Fibroblast of villous mesenchyme (primary cell): ENCODE data around the gene HTT. TPM values are rescaled to one million over a fixed set of nuclear protein-coding genes. Genes with fewer than 3 reads are reported as not detected.

ENCODE experiments used
- DNase-seq: peaks from one replicate; pipeline ENCODE4 v3.0.0-alpha.2; 2010; ENCODE audit warnings: low read depth
- H3K4me3 ChIP-seq: 2 replicates; pipeline ENCODE4 v1.5.1; 2011; ENCODE audit warnings: low read depth, mild to moderate bottlenecking, low read length
- total RNA-seq: library from RNA; depleted of rRNA; stranded (reverse); fragments of >200 nt; gene quantifications from 2 replicates; pipeline ENCODE4 v1.2.3, GENCODE V29; 2012
- TF ChIP-seq, protein P1 (sequence below): IDR thresholded peaks from 2 replicates; pipeline ENCODE4 v1.5.1; 2012; ENCODE audit warnings: low read depth, mild to moderate bottlenecking, low read length; ENCODE audit not compliant: insufficient read depth

The HTT gene
- total RNA-seq, 1 donor, result 65.2 TPM

DNA sequence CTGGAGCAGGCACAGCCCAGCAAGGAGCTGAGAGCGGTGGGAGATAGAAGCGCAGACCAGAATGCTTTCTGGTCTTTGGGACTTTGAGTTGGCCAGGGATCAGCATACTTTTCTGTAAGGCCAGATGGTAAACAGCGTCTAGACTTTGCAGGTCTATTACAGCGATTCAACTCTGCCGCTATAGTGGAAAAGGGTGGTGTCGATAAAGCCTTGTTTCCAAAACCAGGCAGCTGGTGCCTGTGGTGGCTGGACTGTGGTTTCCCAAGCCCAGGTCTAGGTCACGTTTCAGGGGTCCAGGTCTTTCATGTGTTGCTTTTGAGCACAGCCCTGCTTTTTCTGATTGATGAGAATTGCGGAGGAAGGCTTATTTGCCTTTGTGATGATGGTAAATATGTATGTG, 40.2 kb upstream of the HTT start:
- DNase-seq, result no peak
- TF ChIP-seq, protein P1, sequence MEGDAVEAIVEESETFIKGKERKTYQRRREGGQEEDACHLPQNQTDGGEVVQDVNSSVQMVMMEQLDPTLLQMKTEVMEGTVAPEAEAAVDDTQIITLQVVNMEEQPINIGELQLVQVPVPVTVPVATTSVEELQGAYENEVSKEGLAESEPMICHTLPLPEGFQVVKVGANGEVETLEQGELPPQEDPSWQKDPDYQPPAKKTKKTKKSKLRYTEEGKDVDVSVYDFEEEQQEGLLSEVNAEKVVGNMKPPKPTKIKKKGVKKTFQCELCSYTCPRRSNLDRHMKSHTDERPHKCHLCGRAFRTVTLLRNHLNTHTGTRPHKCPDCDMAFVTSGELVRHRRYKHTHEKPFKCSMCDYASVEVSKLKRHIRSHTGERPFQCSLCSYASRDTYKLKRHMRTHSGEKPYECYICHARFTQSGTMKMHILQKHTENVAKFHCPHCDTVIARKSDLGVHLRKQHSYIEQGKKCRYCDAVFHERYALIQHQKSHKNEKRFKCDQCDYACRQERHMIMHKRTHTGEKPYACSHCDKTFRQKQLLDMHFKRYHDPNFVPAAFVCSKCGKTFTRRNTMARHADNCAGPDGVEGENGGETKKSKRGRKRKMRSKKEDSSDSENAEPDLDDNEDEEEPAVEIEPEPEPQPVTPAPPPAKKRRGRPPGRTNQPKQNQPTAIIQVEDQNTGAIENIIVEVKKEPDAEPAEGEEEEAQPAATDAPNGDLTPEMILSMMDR, result no peak

DNA sequence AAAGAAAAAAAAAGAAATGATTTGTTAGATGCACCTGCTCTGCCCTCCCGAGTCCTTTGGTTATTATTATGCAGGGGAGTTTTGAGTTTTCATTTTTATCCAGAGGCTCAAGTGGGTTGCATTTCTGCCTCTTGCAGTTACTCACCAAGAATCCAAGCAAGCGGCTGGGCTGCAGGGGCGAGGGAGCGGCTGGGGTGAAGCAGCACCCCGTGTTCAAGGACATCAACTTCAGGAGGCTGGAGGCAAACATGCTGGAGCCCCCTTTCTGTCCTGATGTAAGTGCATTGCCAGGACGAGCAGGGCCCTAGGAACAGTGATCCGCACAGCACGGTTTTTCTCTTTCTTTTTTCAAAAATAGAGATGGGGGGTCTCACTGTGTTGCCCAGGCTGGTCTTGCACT, 39.2 kb upstream of the HTT start:
- TF ChIP-seq, protein P1, result no peak
- no peak for DNase-seq
- H3K4me3 ChIP-seq, result no peak overlapping the region

More for the DNA sequence above, 40.2 kb upstream of the HTT start:
- no peak overlapping the region for H3K4me3 ChIP-seq

DNA sequence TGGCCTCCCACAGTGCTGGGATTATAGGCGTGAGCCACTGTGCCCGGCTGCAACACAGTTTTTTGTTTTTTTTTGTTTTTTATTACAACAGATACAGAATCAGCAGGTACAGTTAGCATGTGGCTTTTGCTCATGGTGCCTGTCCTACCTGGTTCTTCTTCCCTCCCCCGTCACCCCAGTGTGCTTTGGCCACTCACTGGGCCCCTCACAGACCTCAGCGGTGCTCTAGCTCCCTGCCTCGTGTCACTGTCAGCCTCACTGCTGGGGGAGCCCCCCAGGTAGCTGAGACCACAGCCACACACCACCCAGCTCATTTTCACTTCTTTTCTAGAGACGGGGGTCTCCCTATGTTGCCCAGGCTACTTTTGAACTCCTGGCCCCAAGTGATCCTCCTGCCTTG, 38.8 kb upstream of the HTT start:
- TF ChIP-seq, protein P1, result no peak
- no peak overlapping the region for H3K4me3 ChIP-seq
- DNase-seq, result no peak

DNA sequence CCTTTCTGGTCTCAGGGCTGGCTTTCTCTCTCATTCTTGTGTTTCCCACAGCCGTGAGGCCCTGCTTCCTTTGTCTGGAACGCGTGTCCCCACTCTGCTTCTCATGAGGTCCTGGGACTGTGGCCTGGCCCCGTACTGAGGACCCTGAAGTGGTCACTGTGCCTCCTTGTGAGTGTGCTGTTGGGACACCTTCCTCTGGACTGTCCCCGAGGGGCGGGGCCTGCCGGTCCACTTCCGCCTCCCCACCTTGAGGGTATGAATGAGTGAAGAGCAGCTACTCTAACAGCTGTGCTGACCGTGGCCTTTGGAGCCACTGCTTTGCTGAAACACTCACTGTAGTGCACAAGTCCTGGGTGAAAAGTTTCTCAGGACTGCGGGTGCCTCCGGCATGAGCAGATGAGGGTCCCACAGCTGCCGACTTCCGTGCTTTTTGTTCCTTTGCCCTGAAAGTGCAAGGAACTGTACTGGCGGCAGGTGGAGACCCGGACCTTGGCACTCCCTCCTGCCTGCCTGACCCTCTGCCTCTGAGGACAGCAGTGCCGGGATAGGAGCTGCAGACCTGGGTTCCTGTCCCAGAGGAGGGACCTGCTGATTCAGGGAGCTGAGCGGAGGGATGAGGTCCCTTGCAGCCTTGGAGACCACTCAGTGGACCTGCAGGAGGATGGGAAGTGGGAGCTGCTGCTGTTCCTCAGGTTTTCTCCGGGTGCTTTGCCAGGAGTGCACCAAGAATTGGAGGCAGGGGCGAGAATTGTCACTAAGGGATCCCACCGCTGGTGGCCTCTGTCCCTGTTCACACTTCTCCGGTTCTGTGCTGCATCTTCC, 38.1 kb upstream of the HTT start:
- no peak overlapping the region for H3K4me3 ChIP-seq
- no peak for DNase-seq

DNA sequence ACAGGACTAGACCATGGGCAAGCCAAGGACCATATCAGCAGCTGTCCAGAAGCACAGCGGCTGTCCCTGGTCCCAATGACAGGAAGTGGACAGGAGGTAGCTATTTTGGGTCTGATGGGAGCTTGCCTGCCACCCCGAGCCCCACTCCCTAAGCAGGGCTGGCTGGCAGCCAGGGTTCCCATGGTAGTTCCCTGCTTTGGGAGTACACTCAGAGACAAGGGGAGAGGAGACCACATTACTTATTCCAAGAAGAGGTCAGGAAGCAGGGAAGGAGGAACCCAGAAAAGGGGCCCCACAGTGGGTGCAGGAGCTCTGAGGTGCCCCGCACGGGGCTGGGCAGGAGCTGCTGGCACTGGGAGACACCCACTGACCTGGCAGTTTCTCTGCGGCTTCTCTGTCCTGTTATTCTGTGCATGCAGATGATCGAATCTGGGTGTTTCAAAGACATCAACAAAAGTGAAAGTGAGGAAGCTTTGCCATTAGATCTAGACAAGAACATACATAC, 36.5 kb upstream of the HTT start:
- DNase-seq, result peak; percentile 17
- H3K4me3 ChIP-seq, result peak overlapping the region; percentile 18
- TF ChIP-seq, protein P1, result no peak

More for the DNA sequence above, 38.1 kb upstream of the HTT start:
- TF ChIP-seq, protein P1, result no peak

DNA sequence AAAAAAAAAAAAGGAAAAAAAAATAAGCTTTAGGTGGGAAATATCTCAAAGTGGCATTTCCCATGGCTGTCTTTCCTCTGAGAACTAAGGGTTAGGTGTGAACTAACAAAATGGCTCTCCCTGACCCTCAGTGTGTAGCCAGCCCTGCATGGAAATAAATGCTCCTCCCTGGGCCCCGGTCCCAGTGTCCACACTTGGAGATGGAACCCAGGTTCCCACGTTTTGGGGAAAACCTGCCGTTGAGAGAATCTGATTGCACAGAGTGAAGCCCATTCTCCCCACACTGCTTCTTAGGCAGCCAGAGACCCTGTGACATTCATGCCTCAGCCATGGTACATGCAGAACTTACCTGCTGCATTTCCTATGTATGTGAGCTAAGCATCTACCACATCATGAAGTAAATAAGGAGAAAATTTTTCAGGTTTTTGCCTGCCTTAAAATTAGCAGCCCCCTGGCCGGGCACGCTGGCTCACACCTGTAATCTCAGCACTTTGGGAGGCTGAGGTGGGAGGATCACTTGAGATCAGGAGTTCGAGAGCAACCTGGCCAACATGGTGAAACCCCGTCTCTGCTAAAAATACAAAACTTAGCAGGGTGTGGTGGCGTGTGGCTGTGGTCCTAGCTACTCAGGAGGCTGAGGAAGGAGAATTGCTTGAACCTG, 34.6 kb upstream of the HTT start:
- DNase-seq, result no peak
- TF ChIP-seq, protein P1, result no peak
- no peak overlapping the region for H3K4me3 ChIP-seq
